T-helper 22 cell (primary cell): ENCODE results near the gene SNAI1.
"Not testable (repeated sequence)": the region's sequence is repeated elsewhere in the genome, so short reads cannot be mapped to it uniquely, and the experiment has no call there.

ENCODE experiments used
- DNase-seq: peaks from one replicate; pipeline ENCODE4 v3.0.0-alpha.2; 2020; ENCODE audit warnings: low read depth

The SNAI1 gene

GRCh38 chr20:49982346-49983122 lies at the start of gene SNAI1:
TSS of gene SNAI1 (plus strand) at chr20:49982980. CDS start at chr20:49983060, 80 bp downstream.
- DNase-seq, result peak; percentile 75

DNA sequence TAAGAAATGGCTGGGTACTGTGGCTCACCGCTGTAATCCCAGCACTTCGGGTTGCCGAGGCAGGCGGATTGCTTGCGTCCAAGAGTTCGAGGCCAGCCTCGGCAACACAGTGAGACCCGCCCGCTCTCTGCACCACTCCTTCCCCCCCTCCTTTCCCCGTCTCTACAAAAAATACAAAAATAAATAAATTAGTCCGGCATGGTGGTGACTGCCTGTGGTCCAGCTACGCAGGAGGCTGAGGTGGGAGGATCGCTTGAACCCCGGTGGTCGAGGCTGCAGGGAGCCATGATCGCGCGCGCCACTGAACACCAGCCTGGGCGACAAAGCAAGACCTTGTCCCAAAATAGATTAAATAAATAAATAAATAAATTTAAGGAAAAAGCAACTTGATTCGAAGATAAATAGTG lies 47.0 kb upstream of the SNAI1 start:
- DNase-seq, result no peak

DNA sequence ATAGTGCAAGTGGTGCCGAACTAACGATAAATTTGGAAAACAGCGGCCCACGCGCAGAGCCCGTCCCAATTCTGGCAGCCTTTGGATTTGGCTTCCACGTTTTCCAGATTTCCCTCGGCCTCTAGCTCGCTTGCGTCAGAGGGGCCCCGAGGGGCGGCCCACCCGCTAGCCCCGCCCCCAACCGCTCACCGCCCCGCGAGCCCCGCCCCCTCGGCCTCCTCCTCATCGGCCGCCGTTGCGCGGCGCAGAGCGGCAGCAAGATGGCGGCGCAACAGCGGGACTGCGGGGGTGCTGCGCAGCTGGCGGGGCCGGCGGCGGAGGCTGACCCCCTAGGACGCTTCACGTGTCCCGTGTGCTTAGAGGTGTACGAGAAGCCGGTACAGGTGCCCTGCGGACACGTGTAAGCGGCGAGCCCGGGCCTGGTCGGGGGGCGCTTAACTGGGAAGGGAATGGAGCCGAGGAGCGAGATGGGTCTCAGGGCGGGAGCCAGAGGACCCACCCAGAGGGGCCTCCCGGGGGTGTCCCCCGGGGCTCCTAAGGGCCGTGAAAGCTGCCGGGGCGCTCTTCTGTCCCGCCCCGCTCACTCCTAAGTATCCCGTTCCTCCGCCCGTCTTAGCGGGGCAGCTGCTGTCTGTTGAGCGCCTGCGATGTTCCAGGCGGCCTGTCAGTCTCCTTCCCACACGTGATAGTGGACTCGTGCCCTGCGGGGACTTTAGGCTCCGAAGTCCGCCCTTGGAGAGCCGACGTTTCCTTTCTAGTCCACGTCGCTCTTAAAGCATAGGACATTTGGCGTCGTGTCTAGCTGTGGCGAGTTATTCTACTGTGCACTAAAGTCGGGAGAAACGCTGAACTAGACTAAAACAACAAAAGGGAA lies 46.4 kb upstream of the SNAI1 start, which contains the start of gene RNF114:
RNF114 (plus strand) TSS at position 245 of the 874 bp plus-strand sequence; CDS start at position 261, 16 bp downstream.
- peak; percentile 83 for DNase-seq

- DNase-seq, result no peak
These were observed 45.5 kb upstream of the SNAI1 start for GRCh38 chr20:49937027-49937929.

- DNase-seq, result no peak
These were observed 44.3 kb upstream of the SNAI1 start for GRCh38 chr20:49938173-49939163.

DNA sequence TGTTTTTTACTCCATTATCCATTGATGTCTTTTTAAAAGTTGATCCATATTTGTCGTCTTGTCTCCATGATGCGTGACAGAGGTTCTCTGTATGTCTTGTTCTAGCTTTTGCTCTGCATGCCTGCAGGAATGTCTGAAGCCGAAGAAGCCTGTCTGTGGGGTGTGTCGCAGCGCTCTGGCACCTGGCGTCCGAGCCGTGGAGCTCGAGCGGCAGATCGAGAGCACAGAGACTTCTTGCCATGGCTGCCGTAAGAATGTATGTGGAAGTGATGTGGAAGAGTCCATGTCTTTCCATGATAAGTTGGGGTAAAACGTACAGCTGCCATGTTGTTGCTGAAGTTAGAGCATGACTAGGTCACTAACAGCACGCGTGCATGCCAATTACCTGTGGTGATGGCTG lies 41.3 kb upstream of the SNAI1 start:
- no peak for DNase-seq

DNA sequence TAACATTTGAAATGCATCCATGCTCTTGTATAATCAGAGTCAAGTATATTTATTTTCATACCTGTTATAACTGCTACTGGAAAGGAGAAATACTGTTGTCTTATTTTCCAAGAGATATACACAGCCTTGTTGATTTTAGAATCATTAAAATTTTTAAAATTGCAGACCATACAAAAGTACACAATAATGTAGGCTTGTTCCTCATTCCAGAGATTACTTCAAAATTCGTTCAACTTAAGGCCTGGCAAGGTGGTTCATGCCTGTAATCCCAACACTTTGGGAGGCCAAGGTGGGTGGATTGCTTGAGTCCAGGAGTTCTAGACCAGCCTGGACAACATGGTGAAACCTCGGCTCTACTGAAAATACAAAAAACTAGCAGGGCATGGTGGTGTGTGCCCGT lies 40.5 kb upstream of the SNAI1 start:
- DNase-seq, result no peak

DNA sequence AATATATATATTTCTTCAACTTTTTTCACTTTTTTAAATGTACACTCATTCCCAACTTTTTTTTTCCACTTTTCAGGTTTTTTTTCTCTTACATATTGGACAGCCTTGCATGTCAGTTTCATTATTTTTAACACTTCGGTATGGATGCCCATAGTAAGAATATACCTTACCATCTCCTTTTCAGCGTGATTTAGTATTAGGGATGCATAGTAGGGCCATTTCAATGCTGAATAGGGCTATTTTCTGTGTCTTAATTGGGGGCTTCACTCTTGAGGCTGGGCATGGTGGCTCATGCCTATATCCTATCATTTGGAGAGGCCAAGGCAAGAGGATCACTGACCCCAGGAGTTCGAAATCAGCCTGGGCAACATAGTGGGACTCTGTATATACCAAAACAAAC lies 39.8 kb upstream of the SNAI1 start:
- no peak for DNase-seq

GRCh38 chr20:49945306-49945700 lies 37.5 kb upstream of the SNAI1 start:
- no peak for DNase-seq

DNA sequence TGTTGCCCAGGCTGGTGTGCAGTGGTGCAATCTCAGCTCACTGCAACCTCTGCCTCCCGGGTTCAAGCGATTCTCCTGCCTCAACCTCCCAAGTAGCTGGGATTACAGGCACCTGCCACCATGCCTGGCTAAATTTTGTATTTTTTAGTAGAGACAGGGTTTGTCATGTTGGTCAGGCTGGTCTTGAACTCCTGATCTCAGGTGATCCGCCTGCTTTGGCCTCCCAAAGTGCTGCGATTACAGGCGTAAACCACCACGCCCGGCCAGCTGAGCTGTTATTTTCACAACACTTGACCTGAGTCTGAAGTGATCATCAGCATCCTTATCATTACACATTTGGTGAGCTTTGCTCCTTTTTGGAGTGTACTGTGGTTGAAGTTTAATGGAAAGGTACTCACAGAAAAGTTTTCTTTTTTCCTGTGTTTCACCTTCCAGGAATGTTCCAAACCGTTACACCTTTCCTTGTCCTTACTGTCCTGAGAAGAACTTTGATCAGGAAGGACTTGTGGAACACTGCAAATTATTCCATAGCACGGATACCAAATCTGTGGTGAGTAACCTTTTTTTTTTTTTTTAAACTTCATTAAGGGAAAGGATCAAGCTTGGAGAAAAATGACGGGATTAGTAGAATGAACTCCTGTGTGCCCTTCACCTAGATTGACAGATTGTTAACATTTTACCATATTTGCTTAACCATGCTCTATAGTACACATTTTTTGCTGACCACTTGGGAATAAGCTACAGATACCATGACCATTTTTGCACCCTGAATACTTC lies 36.9 kb upstream of the SNAI1 start:
- no peak for DNase-seq

DNA sequence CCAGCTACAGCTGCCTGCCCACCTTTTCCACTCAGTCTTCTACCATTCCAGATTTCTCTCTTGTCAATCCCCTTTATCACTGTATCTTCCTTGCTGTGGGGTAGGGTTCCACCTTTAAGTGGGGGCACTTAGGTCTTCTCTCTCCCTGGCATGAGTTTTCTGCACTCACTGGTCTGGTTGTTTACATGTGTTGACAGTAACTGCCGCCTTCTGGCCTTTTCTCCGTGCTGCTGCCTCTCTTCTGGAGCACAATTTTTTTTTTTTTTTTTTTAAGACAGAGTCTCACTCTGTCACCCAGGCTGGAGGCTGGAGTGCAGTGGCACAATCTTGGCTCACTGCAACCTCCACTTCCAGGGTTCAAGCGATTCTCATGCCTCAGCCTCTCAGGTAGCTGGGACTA lies 34.6 kb upstream of the SNAI1 start:
- no peak for DNase-seq

- no peak for DNase-seq
These were observed 33.8 kb upstream of the SNAI1 start for GRCh38 chr20:49948809-49949507.

- no peak for DNase-seq
These were observed 31.6 kb upstream of the SNAI1 start for GRCh38 chr20:49951151-49951550.

- DNase-seq, result no peak
These were observed 27.6 kb upstream of the SNAI1 start for GRCh38 chr20:49955167-49955566.

DNA sequence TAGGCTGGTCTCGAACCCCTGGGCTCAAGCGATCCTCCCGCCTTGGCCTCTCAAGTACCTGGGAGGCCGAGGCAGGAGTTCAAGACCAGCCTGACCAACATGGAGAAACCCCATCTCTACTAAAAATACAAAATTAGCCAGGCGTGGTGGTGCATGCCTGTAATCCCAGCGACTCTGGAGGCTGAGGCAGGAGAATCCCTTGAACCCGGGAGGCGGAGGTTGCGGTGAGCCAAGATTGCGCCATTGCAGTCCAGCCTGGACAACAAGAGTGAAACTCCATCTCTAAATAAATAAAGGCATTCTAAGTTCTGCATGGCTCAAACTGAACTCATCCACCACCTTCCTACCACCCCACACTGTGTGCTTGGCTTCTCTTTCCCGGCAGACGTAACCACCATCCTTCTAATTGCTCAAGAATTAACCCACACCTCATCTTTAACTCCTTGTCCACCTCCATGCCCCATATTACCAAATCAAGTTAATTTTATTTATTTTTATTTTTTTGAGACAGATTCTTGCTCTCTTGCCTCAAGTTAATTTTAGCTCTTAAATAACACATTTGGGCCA lies 26.9 kb upstream of the SNAI1 start:
- DNase-seq, result not testable (repeated sequence)

GRCh38 chr20:49956689-49957088 lies 26.1 kb upstream of the SNAI1 start:
- DNase-seq, result no peak

DNA sequence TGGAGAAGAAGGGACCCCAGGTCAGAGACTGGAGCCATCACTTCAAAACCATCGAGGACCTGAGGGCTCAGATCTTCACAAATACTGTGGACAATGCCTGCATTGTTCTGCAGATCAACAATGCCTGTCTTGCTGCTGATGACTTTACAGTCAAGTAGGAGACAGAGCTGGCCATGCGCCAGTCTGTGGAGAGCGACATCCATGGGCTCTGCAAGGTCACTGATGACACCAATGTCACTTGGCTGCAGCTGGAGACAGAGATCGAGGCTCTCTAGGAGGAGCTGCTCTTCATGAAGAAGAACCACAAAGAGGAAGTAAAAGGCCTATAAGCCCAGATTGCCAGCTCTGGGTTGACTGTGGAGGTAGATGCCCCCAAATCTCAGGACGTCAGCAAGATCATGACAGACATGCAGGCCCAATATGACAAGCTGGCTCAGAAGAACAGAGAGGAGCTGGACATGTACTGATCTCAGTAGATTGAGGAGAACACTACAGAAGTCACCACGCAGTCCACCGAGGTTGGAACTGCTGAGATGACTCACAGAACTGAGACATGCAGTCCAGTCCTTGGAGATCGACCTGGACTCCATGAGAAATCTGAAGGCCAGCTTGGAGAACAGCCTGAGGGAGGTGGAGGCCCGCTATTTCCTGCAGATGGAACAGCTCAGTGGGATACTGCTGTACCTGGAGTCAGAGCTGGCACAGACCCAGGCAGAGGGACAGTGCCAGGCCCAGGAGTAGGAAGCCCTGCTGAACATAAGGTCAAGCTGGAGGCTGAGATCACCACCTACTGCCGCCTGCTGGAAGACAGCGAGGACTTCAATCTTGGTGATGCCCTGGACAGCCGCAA lies 25.5 kb upstream of the SNAI1 start:
- not testable (repeated sequence) for DNase-seq

GRCh38 chr20:49961413-49961812 lies 21.4 kb upstream of the SNAI1 start:
- no peak for DNase-seq
